Prostate gland (tissue), 2 donors: ENCODE results near the gene FARS2.

Source experiments
- POLR2AphosphoS5 ChIP-seq: sonication (generic); formaldehyde crosslinking; IDR thresholded peaks from one replicate; pipeline ENCODE4 v1.6.1; 2017; ENCODE audit warnings: antibody characterized with exemption
- TF ChIP-seq, protein P1 (sequence below), 4 experiments: fragments of 200-600 bp in 2 of 4; fragments of 450-650 bp in 2 of 4; sonication (generic) in 2 of 4; IDR thresholded peaks; 1 replicate in 3 of 4; 2 replicates in 1 of 4; pipeline ENCODE4 v1.5.1; 2016 to 2019; ENCODE audit warnings: antibody characterized with exemption in 4 of 4, mild to moderate bottlenecking in 2 of 4, moderate library complexity in 2 of 4

- TF ChIP-seq, protein P1, sequence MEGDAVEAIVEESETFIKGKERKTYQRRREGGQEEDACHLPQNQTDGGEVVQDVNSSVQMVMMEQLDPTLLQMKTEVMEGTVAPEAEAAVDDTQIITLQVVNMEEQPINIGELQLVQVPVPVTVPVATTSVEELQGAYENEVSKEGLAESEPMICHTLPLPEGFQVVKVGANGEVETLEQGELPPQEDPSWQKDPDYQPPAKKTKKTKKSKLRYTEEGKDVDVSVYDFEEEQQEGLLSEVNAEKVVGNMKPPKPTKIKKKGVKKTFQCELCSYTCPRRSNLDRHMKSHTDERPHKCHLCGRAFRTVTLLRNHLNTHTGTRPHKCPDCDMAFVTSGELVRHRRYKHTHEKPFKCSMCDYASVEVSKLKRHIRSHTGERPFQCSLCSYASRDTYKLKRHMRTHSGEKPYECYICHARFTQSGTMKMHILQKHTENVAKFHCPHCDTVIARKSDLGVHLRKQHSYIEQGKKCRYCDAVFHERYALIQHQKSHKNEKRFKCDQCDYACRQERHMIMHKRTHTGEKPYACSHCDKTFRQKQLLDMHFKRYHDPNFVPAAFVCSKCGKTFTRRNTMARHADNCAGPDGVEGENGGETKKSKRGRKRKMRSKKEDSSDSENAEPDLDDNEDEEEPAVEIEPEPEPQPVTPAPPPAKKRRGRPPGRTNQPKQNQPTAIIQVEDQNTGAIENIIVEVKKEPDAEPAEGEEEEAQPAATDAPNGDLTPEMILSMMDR (IDR thresholded peaks at IDR 0.05), result no peak
- no peak for TF ChIP-seq POLR2AphosphoS5
These were observed 365.6 kb downstream of the FARS2 start for GRCh38 chr6:5626727-5627426.
